ENCODE data around the gene EYA2. TPM values are rescaled to one million over a fixed set of nuclear protein-coding genes. Genes with fewer than 3 reads are reported as not detected.
A peak's percentile ranks its signal among the peaks of the same experiment; 100 is the strongest.

The EYA2 gene
- total RNA-seq, 1 experiment from 2014 or later, result not detected

- intact Hi-C loops (cut with micrococcal nuclease), result no loop called here
- H3K27ac Mint-ChIP-seq (ENCODE audit: low read depth, unreplicated experiment), result peak overlapping the region; percentile 19
- no peaks in the 10 kb centered on the region for H3K27me3 Mint-ChIP-seq (ENCODE audit: insufficient read depth, unreplicated experiment)
- ChIA-PET POLR2A (interaction anchor here (0.6 to 12.1 kb wide), 6 partner anchors 9 to 369 kb away, joined by 3 to 188 read pairs (median 4); no protein-coding TSS in a partner anchor), CTCF (interaction anchor here (0.6 to 1.2 kb wide), 6 partner anchors 8 to 1772 kb away, joined by 3 to 6 read pairs (median 4); no protein-coding TSS in a partner anchor)
- BruUV-seq (replicated peaks), result no TSS peak
- TF ChIP-seq CTCF (IDR thresholded peaks at IDR 0.05; ENCODE audit: unreplicated experiment), result no peak
- no peak overlapping the region for H3K4me3 Mint-ChIP-seq (ENCODE audit: unreplicated experiment)
- H3K9me3 Mint-ChIP-seq (ENCODE audit: unreplicated experiment), result no peaks in the 10 kb centered on the region
- peaks cover 12% of the 10 kb centered on the region for H3K4me1 Mint-ChIP-seq (ENCODE audit: insufficient read depth, unreplicated experiment)
- no peaks in the 10 kb centered on the region for H3K36me3 Mint-ChIP-seq (ENCODE audit: insufficient read depth, unreplicated experiment)
- DNase-seq (ENCODE audit: unreplicated experiment), result peak; percentile 89
Observed at GRCh38 chr20:47133809-47134456, 239.3 kb downstream of the EYA2 start.

GRCh38 chr20:47136782-47137181 lies 242.1 kb downstream of the EYA2 start:
- POLR2A ChIA-PET, result interaction anchor here (0.7 to 12.1 kb wide), 3 partner anchors 11 to 962 kb away, joined by 3 to 188 read pairs (median 4); no protein-coding TSS in a partner anchor
- H3K4me1 Mint-ChIP-seq (ENCODE audit: insufficient read depth, unreplicated experiment), result peaks cover 29% of the 10 kb centered on the region
- H3K36me3 Mint-ChIP-seq (ENCODE audit: insufficient read depth, unreplicated experiment), result no peaks in the 10 kb centered on the region

GRCh38 chr20:47137231-47137870 lies 242.7 kb downstream of the EYA2 start:
- no peak for TF ChIP-seq CTCF (IDR thresholded peaks at IDR 0.05; ENCODE audit: unreplicated experiment)
- DNase-seq (ENCODE audit: unreplicated experiment), result no peak
- peak overlapping the region; percentile 7 for H3K27ac Mint-ChIP-seq (ENCODE audit: low read depth, unreplicated experiment)

More at GRCh38 chr20:47136782-47137181, 242.1 kb downstream of the EYA2 start:
- Mint-ChIP-seq H3K9me3 (ENCODE audit: unreplicated experiment) (no peaks in the 10 kb centered on the region), H3K27ac (ENCODE audit: low read depth, unreplicated experiment) (peak overlapping the region; percentile 7), H3K4me3 (ENCODE audit: unreplicated experiment) (no peak overlapping the region), H3K27me3 (ENCODE audit: insufficient read depth, unreplicated experiment) (no peaks in the 10 kb centered on the region)
- BruUV-seq (replicated peaks), result no TSS peak
- TF ChIP-seq CTCF (IDR thresholded peaks at IDR 0.05; ENCODE audit: unreplicated experiment), result no peak
- intact Hi-C loops (cut with micrococcal nuclease), result no loop called here
- DNase-seq (ENCODE audit: unreplicated experiment), result no peak
- CTCF ChIA-PET, result interaction anchor here (0.5 to 2.1 kb wide), 5 partner anchors 8 to 390 kb away, joined by 3 to 8 read pairs (median 4); no protein-coding TSS in a partner anchor

More at GRCh38 chr20:47137231-47137870, 242.7 kb downstream of the EYA2 start:
- peaks cover 35% of the 10 kb centered on the region for H3K4me1 Mint-ChIP-seq (ENCODE audit: insufficient read depth, unreplicated experiment)
- BruUV-seq (replicated peaks), result no TSS peak
- intact Hi-C loops (cut with micrococcal nuclease), result no loop called here
- no peaks in the 10 kb centered on the region for H3K27me3 Mint-ChIP-seq (ENCODE audit: insufficient read depth, unreplicated experiment)
- H3K4me3 Mint-ChIP-seq (ENCODE audit: unreplicated experiment), result no peak overlapping the region
- ChIA-PET CTCF (interaction anchor here (0.5 to 2.1 kb wide), 3 partner anchors 9 to 365 kb away, joined by 3 to 8 read pairs (median 5); no protein-coding TSS in a partner anchor), POLR2A (interaction anchor here (0.6 to 12.1 kb wide), 3 partner anchors 12 to 246 kb away, joined by 3 to 188 read pairs (median 3); no protein-coding TSS in a partner anchor)
- H3K36me3 Mint-ChIP-seq (ENCODE audit: insufficient read depth, unreplicated experiment), result no peaks in the 10 kb centered on the region
- no peaks in the 10 kb centered on the region for H3K9me3 Mint-ChIP-seq (ENCODE audit: unreplicated experiment)

All from MCF 10A (cell line).